SK-N-SH treated with all-trans-retinoic acid at 6 μM for 48 hours (cell line): ENCODE measurements around the gene MKX.

ENCODE experiments used
- ATAC-seq: fragments of 200-7000 bp; cut with Tn5 transposase; 3 replicates; pipeline ENCODE4 v1.9.1; 2020; ENCODE audit warnings: mild to moderate bottlenecking, moderate library complexity
- BACH2 ChIP-seq: fragments of 250-450 bp; sonication (Bioruptor Pico); IDR thresholded peaks from 2 replicates; pipeline ENCODE4 v1.9.0; 2021; ENCODE audit warnings: mild to moderate bottlenecking, borderline replicate concordance
- CREB5 ChIP-seq: fragments of 250-450 bp; sonication (Bioruptor Pico); IDR thresholded peaks from 2 replicates; pipeline ENCODE4 v1.5.1; 2020; ENCODE audit warnings: low read depth, mild to moderate bottlenecking, moderate library complexity
- CSDC2 ChIP-seq: fragments of 250-450 bp; sonication (Bioruptor Pico); IDR thresholded peaks from 2 replicates; pipeline ENCODE4 v1.5.0; 2020; ENCODE audit warnings: mild to moderate bottlenecking, moderate library complexity
- ESRRG ChIP-seq: fragments of 250-450 bp; sonication (Bioruptor Pico); IDR thresholded peaks from 2 replicates; pipeline ENCODE4 v1.6.1; 2021; ENCODE audit warnings: mild to moderate bottlenecking
- GLIS3 ChIP-seq: fragments of 250-450 bp; sonication (Bioruptor Pico); IDR thresholded peaks from 2 replicates; pipeline ENCODE4 v1.5.0; 2020; ENCODE audit warnings: mild to moderate bottlenecking, moderate library complexity
- OSR1 ChIP-seq: fragments of 250-450 bp; sonication (Bioruptor Pico); IDR thresholded peaks from 2 replicates; pipeline ENCODE4 v1.8.0; 2022; ENCODE audit warnings: moderate library complexity, mild to moderate bottlenecking, inconsistent platforms
- PPARA ChIP-seq: fragments of 250-450 bp; sonication (Bioruptor Pico); IDR thresholded peaks from 2 replicates; pipeline ENCODE4 v1.5.0; 2020; ENCODE audit warnings: mild to moderate bottlenecking, borderline replicate concordance
- RARB ChIP-seq: fragments of 250-450 bp; sonication (Bioruptor Pico); IDR thresholded peaks from 2 replicates; pipeline ENCODE4 v1.8.0; 2021; ENCODE audit warnings: mild to moderate bottlenecking, moderate library complexity
- SNAI2 ChIP-seq: fragments of 250-450 bp; sonication (Bioruptor Pico); IDR thresholded peaks from 2 replicates; pipeline ENCODE4 v1.5.0; 2020; ENCODE audit warnings: mild to moderate bottlenecking, moderate library complexity
- TCF4 ChIP-seq: fragments of 250-450 bp; sonication (Bioruptor Pico); IDR thresholded peaks from 2 replicates; pipeline ENCODE4 v1.8.0; 2021; ENCODE audit warnings: mild to moderate bottlenecking, moderate library complexity, borderline replicate concordance
- TOX ChIP-seq: fragments of 250-450 bp; sonication (Bioruptor Pico); IDR thresholded peaks from 2 replicates; pipeline ENCODE4 v1.8.0; 2021; ENCODE audit warnings: mild to moderate bottlenecking, moderate library complexity, borderline replicate concordance
- ZC3H10 ChIP-seq: fragments of 250-450 bp; sonication (Bioruptor Pico); IDR thresholded peaks from 2 replicates; pipeline ENCODE4 v1.5.1; 2021; ENCODE audit warnings: mild to moderate bottlenecking, moderate library complexity
- ZFP3 ChIP-seq: fragments of 250-450 bp; sonication (Bioruptor Pico); IDR thresholded peaks from 2 replicates; pipeline ENCODE4 v1.5.0; 2020; ENCODE audit warnings: mild to moderate bottlenecking, moderate library complexity
- ZFP30 ChIP-seq: fragments of 450-650 bp; formaldehyde crosslinking; IDR thresholded peaks from 2 replicates; pipeline ENCODE4 v1.5.0; 2022; ENCODE audit warnings: mild to moderate bottlenecking, moderate library complexity
- ZNF565 ChIP-seq: fragments of 450-650 bp; formaldehyde crosslinking; conservative IDR thresholded peaks from 2 replicates; pipeline ENCODE4 v1.5.0; 2020; ENCODE audit warnings: low read depth, mild to moderate bottlenecking, moderate library complexity
- ZNF70 ChIP-seq: fragments of 450-650 bp; formaldehyde crosslinking; IDR thresholded peaks from 2 replicates; pipeline ENCODE4 v1.5.0; 2020; ENCODE audit warnings: mild to moderate bottlenecking, moderate library complexity
- ZNF8 ChIP-seq: fragments of 450-650 bp; formaldehyde crosslinking; IDR thresholded peaks from 2 replicates; pipeline ENCODE4 v1.5.0; 2020; ENCODE audit warnings: mild to moderate bottlenecking, moderate library complexity
- TF ChIP-seq, protein P1 (sequence below): fragments of 250-450 bp; sonication (Bioruptor Pico); IDR thresholded peaks from 2 replicates; pipeline ENCODE4 v1.8.0; 2020; ENCODE audit warnings: mild to moderate bottlenecking, moderate library complexity, borderline replicate concordance
- TF ChIP-seq, protein P2 (sequence below): fragments of 250-450 bp; sonication (Bioruptor Pico); IDR thresholded peaks from 2 replicates; pipeline ENCODE4 v1.5.1; 2021; ENCODE audit warnings: mild to moderate bottlenecking, moderate library complexity
- TF ChIP-seq, protein P3 (sequence below): fragments of 250-450 bp; sonication (Bioruptor Pico); IDR thresholded peaks from 2 replicates; pipeline ENCODE4 v1.5.0; 2020; ENCODE audit warnings: mild to moderate bottlenecking, moderate library complexity

Gene MKX

GRCh38 chr10:27658788-27659187 lies 86.8 kb downstream of the MKX start:
- TF ChIP-seq ZFP3 (CRISPR knock-in tag) = no peak
- no peak for TF ChIP-seq ZFP30 (CRISPR knock-in tag)
- TF ChIP-seq CREB5 (CRISPR knock-in tag) = no peak
- TF ChIP-seq TOX (CRISPR knock-in tag) = no peak
- no peak for TF ChIP-seq ZNF70 (CRISPR knock-in tag)
- TF ChIP-seq ESRRG = no peak
- no peak for TF ChIP-seq TCF4 (CRISPR knock-in tag)
- no peak for TF ChIP-seq PPARA (CRISPR knock-in tag)
- TF ChIP-seq SNAI2 = no peak
- TF ChIP-seq ZC3H10 (CRISPR knock-in tag) = no peak
- TF ChIP-seq, protein P1, sequence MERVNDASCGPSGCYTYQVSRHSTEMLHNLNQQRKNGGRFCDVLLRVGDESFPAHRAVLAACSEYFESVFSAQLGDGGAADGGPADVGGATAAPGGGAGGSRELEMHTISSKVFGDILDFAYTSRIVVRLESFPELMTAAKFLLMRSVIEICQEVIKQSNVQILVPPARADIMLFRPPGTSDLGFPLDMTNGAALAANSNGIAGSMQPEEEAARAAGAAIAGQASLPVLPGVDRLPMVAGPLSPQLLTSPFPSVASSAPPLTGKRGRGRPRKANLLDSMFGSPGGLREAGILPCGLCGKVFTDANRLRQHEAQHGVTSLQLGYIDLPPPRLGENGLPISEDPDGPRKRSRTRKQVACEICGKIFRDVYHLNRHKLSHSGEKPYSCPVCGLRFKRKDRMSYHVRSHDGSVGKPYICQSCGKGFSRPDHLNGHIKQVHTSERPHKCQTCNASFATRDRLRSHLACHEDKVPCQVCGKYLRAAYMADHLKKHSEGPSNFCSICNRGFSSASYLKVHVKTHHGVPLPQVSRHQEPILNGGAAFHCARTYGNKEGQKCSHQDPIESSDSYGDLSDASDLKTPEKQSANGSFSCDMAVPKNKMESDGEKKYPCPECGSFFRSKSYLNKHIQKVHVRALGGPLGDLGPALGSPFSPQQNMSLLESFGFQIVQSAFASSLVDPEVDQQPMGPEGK (CRISPR knock-in tag) = no peak
- no peak for ATAC-seq

GRCh38 chr10:27655296-27655695 lies 90.3 kb downstream of the MKX start:
- no peak for ATAC-seq
- TF ChIP-seq, protein P2, sequence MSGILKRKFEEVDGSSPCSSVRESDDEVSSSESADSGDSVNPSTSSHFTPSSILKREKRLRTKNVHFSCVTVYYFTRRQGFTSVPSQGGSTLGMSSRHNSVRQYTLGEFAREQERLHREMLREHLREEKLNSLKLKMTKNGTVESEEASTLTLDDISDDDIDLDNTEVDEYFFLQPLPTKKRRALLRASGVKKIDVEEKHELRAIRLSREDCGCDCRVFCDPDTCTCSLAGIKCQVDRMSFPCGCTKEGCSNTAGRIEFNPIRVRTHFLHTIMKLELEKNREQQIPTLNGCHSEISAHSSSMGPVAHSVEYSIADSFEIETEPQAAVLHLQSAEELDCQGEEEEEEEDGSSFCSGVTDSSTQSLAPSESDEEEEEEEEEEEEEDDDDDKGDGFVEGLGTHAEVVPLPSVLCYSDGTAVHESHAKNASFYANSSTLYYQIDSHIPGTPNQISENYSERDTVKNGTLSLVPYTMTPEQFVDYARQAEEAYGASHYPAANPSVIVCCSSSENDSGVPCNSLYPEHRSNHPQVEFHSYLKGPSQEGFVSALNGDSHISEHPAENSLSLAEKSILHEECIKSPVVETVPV = no peak
- TF ChIP-seq ZNF8 = no peak
- TF ChIP-seq ZNF70 (CRISPR knock-in tag) = no peak
- no peak for TF ChIP-seq SNAI2
- TF ChIP-seq BACH2 = no peak
- TF ChIP-seq, protein P3, sequence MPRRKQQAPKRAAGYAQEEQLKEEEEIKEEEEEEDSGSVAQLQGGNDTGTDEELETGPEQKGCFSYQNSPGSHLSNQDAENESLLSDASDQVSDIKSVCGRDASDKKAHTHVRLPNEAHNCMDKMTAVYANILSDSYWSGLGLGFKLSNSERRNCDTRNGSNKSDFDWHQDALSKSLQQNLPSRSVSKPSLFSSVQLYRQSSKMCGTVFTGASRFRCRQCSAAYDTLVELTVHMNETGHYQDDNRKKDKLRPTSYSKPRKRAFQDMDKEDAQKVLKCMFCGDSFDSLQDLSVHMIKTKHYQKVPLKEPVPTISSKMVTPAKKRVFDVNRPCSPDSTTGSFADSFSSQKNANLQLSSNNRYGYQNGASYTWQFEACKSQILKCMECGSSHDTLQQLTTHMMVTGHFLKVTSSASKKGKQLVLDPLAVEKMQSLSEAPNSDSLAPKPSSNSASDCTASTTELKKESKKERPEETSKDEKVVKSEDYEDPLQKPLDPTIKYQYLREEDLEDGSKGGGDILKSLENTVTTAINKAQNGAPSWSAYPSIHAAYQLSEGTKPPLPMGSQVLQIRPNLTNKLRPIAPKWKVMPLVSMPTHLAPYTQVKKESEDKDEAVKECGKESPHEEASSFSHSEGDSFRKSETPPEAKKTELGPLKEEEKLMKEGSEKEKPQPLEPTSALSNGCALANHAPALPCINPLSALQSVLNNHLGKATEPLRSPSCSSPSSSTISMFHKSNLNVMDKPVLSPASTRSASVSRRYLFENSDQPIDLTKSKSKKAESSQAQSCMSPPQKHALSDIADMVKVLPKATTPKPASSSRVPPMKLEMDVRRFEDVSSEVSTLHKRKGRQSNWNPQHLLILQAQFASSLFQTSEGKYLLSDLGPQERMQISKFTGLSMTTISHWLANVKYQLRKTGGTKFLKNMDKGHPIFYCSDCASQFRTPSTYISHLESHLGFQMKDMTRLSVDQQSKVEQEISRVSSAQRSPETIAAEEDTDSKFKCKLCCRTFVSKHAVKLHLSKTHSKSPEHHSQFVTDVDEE (CRISPR knock-in tag) = no peak
- no peak for TF ChIP-seq CREB5 (CRISPR knock-in tag)
- TF ChIP-seq ZFP3 (CRISPR knock-in tag) = no peak
- TF ChIP-seq ZNF565 (CRISPR knock-in tag) = no peak
- TF ChIP-seq TOX (CRISPR knock-in tag) = no peak

- no peak for ATAC-seq
- TF ChIP-seq GLIS3 (CRISPR knock-in tag) (no peak), OSR1 (CRISPR knock-in tag) (no peak), PPARA (CRISPR knock-in tag) (no peak), CSDC2 (CRISPR knock-in tag) (no peak), RARB (CRISPR knock-in tag) (no peak)
- TF ChIP-seq, protein P2 = no peak
- TF ChIP-seq, protein P3 (CRISPR knock-in tag) = no peak
Observed at GRCh38 chr10:27654284-27654683, 91.3 kb downstream of the MKX start.
